Stimulated activated CD8-positive, alpha-beta memory T cell treated with anti-CD3 and anti-CD28 coated beads, Interleukin-15, amount 100 ng/mL, for 24 hours (primary cell): ENCODE data around the gene RALGAPA2.
"Not testable (repeated sequence)": the region's sequence is repeated elsewhere in the genome, so short reads cannot be mapped to it uniquely, and the experiment has no call there.

Experiments used
- DNase-seq: peaks from one replicate; pipeline ENCODE4 v3.0.0-alpha.2; 2020; ENCODE audit warnings: low read depth

The RALGAPA2 gene

GRCh38 chr20:20367575-20368417 lies 344.6 kb downstream of the RALGAPA2 start, which contains the start of gene INSM1:
TSS of gene INSM1 (plus strand) at chr20:20368104. CDS start at chr20:20368268, 164 bp downstream.
- no peak for DNase-seq

DNA sequence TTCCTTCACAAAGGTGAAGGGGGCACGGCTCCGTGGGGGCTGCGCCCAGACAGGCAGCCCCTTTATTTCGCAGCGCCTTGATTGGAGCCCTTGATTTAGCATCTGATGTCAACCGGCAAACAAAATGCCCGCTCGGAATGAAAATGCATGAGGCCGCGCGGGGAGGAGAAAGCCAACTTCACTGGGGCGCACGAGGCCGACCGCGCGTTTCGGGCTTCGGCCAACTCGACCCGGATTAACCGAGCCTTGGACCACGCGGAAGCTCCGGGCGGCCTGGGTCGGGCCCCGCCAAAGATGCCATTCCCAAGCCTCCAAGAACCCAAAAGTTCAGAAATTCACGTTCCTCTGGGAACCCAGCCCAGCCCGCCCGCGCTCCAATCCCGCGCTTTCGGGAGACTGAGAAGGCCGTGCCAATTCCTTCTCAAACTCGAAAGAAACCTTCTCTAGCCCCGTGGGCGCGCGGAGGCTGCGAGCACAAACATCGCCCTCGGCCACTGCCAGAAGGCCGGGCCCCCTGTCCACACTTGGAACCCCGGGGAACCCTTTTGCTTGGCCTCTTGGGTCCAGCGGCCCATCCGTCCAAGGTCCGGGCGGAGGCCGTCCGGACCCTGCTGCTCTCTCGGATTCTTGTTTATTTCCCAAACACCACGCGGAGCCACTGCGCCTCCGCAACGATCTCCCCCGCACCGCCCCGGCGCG lies 345.4 kb downstream of the RALGAPA2 start:
- DNase-seq: no peak

- no peak for DNase-seq
Measured at GRCh38 chr20:20366551-20366875, 345.9 kb downstream of the RALGAPA2 start.

- no peak for DNase-seq
Measured at GRCh38 chr20:20365480-20366161, 346.8 kb downstream of the RALGAPA2 start.

DNA sequence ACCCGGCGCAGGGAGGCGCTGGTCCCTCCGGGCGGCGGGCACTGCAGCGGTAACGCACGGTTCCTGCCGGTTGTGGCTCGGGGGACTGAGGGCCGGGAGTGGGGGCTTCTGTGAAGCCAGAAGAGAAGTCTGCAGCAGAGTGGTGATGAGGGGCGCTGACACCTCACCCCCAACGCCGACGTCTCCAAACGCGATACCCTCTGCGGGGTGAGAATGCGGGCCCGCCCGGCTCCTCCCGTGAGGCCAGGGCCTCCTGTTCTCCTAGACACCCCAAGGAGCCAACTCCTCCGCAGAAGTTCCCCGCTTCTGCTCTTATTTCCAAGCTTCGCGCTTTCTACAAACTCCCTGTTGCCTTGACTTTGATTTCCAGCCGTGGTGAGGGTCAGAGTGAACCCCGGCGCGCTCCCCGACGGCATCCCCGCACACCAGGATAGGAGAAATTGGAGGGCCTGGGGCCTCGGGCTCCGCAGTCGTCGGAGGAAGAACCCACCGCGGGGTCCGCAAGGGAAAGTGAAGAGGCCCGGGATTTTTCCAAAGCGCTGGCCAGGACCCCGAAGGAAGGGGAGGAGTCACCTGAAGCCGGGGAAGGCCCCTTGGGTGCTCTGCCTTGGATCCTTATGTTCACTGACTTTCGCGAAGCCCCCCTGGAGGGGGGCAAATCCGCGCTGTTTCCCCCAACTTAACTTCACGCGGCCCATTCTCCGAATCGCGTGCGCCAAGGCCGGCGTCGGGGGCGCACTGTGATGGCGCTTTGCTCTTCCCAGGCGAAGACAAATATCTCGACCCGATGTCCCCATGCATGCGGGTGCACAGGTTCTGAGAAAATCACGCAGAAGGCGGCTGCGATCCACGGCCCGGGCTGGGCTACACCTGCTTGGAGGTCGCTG lies 347.6 kb downstream of the RALGAPA2 start:
- no peak for DNase-seq

- no peak for DNase-seq
Measured at GRCh38 chr20:20363799-20364592, 348.4 kb downstream of the RALGAPA2 start.

GRCh38 chr20:20363434-20363798 lies 349.0 kb downstream of the RALGAPA2 start:
- DNase-seq: no peak

DNA sequence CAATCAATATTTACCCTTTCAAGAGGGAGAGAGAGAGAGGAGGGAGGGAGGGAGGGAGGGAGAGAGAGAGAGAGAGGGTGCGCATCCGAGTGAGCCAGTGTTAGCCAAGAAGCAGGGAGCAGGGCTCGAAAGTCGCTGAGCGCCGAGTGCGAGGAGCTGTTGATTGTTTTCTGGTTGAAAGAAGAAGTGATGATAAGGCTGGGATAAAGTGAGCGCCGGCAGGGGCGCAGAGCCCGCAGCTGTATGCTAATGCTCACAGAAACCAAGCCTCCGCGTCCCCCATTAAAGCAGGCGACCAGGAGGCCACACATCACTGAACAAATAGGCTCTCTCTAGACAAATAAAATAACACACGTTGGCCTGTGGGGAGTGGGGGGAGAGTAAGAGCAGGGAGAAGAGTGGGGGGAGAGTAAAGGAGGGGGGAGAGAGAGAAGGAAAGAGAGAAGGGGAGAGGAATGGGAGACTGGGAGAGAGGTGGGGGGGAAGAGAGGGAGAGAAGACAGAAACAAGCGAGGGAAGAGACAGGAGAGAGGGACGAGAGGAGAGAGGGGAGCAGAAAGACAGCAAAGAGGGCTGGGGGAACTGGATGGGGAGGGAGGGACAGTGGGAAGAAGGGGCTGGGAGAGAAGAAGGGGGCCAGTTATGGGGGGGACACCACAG lies 349.5 kb downstream of the RALGAPA2 start:
- DNase-seq: no peak

DNA sequence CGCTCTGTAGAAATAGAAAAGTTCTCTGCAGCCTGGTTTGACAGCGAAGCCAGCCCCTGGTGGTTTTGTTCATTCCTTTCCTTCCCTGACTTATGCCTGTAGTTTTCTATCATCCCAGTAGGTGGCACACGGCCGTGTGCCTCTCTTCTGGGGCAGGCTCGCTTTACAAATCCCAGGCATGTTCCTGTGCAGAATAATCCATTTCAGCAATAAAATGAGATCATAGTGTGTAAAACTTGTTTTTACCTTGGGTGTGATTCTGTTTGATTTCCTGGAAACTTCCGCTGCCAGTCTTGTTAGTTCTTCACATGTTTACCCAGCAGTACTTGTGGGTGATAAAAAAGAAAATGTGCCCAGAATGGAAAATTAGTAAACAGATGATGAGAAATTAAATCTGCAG lies 352.0 kb downstream of the RALGAPA2 start:
- no peak for DNase-seq

DNA sequence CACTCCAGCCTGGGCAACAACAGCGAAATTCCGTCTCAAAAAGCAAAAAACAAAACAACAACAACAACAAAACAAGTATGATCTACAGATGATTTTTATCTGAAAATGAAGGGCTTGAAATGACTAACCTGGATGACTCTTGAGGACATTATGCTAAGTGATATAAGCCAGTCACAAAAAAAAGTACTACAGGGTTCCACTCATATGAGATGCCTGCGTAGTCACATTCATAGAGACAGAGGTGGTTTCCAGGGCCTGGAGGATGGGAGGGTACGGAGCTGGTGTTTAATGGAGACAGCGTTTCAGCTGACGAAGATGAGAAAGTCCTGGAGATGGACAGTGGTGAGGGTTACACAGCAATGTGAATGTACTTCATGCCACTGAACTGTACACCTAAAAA lies 352.8 kb downstream of the RALGAPA2 start:
- DNase-seq: no peak

DNA sequence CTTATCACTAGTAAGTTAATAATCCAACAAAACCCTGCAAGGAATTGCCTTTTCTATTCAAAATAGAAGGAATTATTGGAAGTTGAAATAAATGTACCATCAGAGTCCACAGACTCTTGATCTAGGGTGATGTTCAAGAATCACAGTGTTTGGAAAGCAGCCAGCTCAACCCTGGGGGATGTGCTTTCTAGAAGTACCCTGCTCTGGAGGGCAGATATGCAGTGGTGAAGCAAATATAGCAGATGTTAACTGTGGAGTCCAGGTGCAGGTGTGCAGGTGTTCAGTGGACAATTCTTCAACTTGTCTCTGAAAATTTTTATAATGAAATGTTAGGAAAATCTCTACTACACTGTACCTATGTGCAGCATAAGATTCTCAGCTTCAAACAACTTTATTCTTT lies 353.6 kb downstream of the RALGAPA2 start:
- DNase-seq: no peak

GRCh38 chr20:20355503-20355902 lies 356.9 kb downstream of the RALGAPA2 start:
- not testable (repeated sequence) for DNase-seq

DNA sequence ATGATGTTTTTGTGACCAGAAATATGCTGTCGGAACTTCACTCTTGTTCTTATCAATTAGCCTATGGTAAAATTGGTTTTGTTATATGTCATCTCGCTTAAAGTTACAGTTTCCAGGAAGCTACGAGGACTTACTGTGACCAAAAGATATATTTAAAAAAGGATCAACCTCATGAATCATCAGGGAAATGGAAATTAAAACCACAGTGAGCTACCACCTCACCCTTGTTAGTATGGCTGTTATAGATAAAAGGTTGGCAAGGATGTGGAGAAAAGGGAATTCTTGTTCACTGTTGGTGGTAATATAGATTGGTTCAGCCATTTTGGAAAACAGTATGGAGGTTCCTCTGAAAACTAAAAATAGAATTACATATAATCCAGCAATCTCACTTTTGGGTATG lies 358.9 kb downstream of the RALGAPA2 start:
- DNase-seq: no peak

DNA sequence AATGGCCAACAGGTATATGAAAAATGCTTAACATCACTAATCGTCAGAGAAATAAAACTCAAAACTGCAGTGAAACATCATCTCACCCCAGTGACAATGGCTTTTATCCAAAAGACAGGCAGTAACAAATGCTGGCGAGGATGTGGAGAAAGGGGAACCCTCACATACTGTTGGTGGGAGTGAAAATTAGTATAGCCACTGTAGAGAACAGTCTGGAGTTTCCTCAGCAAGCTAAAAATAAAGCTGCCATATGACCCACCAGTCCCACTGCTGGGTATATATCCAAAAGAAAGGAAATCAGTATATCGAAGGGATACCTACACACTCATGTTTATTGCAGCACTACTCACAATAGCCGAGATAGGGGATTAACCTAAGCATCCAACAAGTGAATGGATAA lies 368.0 kb downstream of the RALGAPA2 start:
- no peak for DNase-seq

GRCh38 chr20:20343932-20344331 lies 368.5 kb downstream of the RALGAPA2 start:
- no peak for DNase-seq
